Keratinocyte (primary cell): Measurements from ENCODE around the gene CD36. TPM values are rescaled to one million over a fixed set of nuclear protein-coding genes. Genes with fewer than 3 reads are reported as not detected.
A peak's percentile ranks its signal among the peaks of the same experiment; 100 is the strongest.

ENCODE experiments used
- DNase-seq: peaks from one replicate; pipeline ENCODE4 v3.0.0-alpha.2; 2011; ENCODE audit warnings: low read depth, missing footprints, low spot score
- FAIRE-seq: peaks from 2 replicates; lab custom pipeline; 2011; peaks lifted over from hg19 to GRCh38; lab: Jason Lieb, UNC
- H2AFZ ChIP-seq: 2 replicates; pipeline ENCODE4 v1.6.0; 2012; ENCODE audit warnings: low read length, control low read depth, inconsistent platforms; ENCODE audit not compliant: control insufficient read depth
- H3K27ac ChIP-seq: 2 replicates; pipeline ENCODE4 v1.5.1; 2011; ENCODE audit warnings: low read length; ENCODE audit not compliant: control insufficient read depth, insufficient read depth
- H3K27me3 ChIP-seq: 3 replicates; pipeline ENCODE4 v1.6.0; 2011; ENCODE audit warnings: low read length; ENCODE audit not compliant: control insufficient read depth, insufficient read depth; ENCODE audit errors: extremely low read depth
- H3K36me3 ChIP-seq, 2 experiments: 2 replicates in 1 of 2; 3 replicates in 1 of 2; pipeline ENCODE4 v1.5.1; 2011; ENCODE audit warnings: low read length in 2 of 2, mild to moderate bottlenecking in 1 of 2; ENCODE audit not compliant: control insufficient read depth in 2 of 2, insufficient read depth in 2 of 2; ENCODE audit errors: extremely low read depth in 1 of 2
- H3K4me1 ChIP-seq: 3 replicates; pipeline ENCODE4 v1.5.1; 2011; ENCODE audit warnings: low read length; ENCODE audit not compliant: control insufficient read depth, insufficient read depth; ENCODE audit errors: extremely low read depth
- H3K4me2 ChIP-seq: 3 replicates; pipeline ENCODE4 v1.6.0; 2011; ENCODE audit warnings: low read depth, low read length; ENCODE audit not compliant: control insufficient read depth, insufficient read depth; ENCODE audit errors: extremely low read depth
- H3K4me3 ChIP-seq, 3 experiments: fragments of 200-600 bp in 1 of 3; sonication (generic) in 1 of 3; 2 replicates in 2 of 3; 3 replicates in 1 of 3; pipeline ENCODE4 v1.5.1; 2011 to 2016; ENCODE audit warnings: low read length in 3 of 3, mild to moderate bottlenecking in 3 of 3, control low read depth in 2 of 3, inconsistent platforms in 1 of 3, low read depth in 1 of 3, mixed read lengths in 1 of 3, mixed run types in 1 of 3, moderate library complexity in 1 of 3; ENCODE audit not compliant: control insufficient read depth in 2 of 3, insufficient read depth in 2 of 3; ENCODE audit errors: extremely low read depth in 1 of 3
- H3K79me2 ChIP-seq: 2 replicates; pipeline ENCODE4 v1.6.0; 2012; ENCODE audit warnings: low read length; ENCODE audit not compliant: control insufficient read depth, insufficient read depth
- H3K9ac ChIP-seq: 3 replicates; pipeline ENCODE4 v1.6.0; 2011; ENCODE audit warnings: low read length; ENCODE audit not compliant: control insufficient read depth, insufficient read depth; ENCODE audit errors: extremely low read depth
- H3K9me1 ChIP-seq: 3 replicates; pipeline ENCODE4 v1.6.0; 2011; ENCODE audit warnings: low read length; ENCODE audit not compliant: control insufficient read depth, insufficient read depth; ENCODE audit errors: extremely low read depth
- H3K9me3 ChIP-seq: 2 replicates; pipeline ENCODE4 v1.5.1; 2012; ENCODE audit warnings: low read depth, low read length; ENCODE audit not compliant: control insufficient read depth
- H4K20me1 ChIP-seq: 3 replicates; pipeline ENCODE4 v1.6.0; 2011; ENCODE audit warnings: low read length; ENCODE audit not compliant: control insufficient read depth, insufficient read depth; ENCODE audit errors: extremely low read depth
- CTCF ChIP-seq, 3 experiments: IDR thresholded peaks in 1 of 3; conservative IDR thresholded peaks in 1 of 3; optimal IDR thresholded peaks in 1 of 3; 2 replicates in 2 of 3; 3 replicates in 1 of 3; pipeline versions ENCODE3 to v1.5.1; 2011; ENCODE audit warnings: low read length in 3 of 3, mild to moderate bottlenecking in 3 of 3, moderate library complexity in 2 of 3, control low read depth in 1 of 3, inconsistent platforms in 1 of 3; ENCODE audit not compliant: insufficient read depth in 2 of 3; ENCODE audit errors: extremely low read depth in 1 of 3
- EZH2 ChIP-seq: IDR thresholded peaks from one replicate; pipeline ENCODE4 v1.6.1; 2012; ENCODE audit warnings: inconsistent platforms, mild to moderate bottlenecking, low read length, moderate library complexity
- dilution Hi-C: fragments of 300-500 bp; cut with MboI; formaldehyde crosslinking; loops from one replicate; pipeline ENCODE4 v1.7.0; 2020; ENCODE audit warnings: low sequenced_read_pairs; ENCODE audit not compliant: extremely low pct_ligation_motif_present
- polyA plus RNA-seq, 5 experiments: library from polyadenylated mRNA; depleted of rRNA in 3 of 5; stranded (reverse) in 3 of 5; stranded (forward) in 1 of 5; unstranded in 1 of 5; fragments of >200 nt; gene quantifications; 1 replicate in 1 of 5; 2 replicates in 3 of 5; 3 replicates in 1 of 5; pipeline versions ENCODE4 v1.2.1 to v1.2.3, GENCODE V29; 2011 to 2012; ENCODE audit warnings: missing spikeins in 2 of 5, low read depth in 1 of 5, low replicate concordance in 1 of 5

CD36 gene
- polyA plus RNA-seq, 1 donor (not counting 4 experiments of a cell fraction or from before 2014, with no cell fraction given) = 0.59 TPM

DNA sequence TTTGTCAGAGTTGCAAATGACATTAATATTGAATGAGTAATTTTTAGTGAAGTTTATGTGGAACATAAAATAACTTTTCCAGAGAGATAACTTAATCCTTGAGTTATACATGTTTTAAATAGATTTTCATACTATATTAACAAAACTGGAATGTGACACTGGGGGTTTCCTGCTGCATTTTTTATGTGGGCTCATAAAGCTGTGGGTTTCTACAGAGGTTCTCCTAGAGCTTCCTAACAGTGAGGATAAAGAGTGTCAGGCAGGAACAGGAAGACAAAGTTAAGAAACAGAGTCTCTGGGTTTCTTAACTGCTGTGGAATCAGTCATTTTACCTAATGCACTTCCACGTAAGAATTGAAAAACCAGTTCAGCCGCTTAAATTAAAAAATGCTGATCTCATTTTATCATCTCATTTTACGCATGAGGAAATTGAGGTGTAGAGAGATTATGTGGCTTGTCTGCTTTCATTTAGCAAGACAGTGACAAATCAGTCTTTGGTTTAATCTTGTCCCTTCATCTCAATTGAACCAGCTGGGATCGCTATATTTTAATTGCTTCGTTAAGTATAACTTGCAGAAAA, 5.0 kb downstream of the CD36 start:
- Histone ChIP-seq H3K27ac (no peak overlapping the region), H3K9me1 (no peaks in the 10 kb centered on the region), H3K9ac (no peak overlapping the region), H3K4me3 (no peak overlapping the region), H3K27me3 (no peaks in the 10 kb centered on the region), H2AFZ (peak overlapping the region; percentile 22), H3K79me2 (no peaks in the 10 kb centered on the region), H4K20me1 (no peaks in the 10 kb centered on the region), H3K9me3 (no peaks in the 10 kb centered on the region), H3K4me2 (peak overlapping the region; percentile 47), H3K4me1 (peaks cover 13% of the 10 kb centered on the region), H3K36me3 (no peaks in the 10 kb centered on the region)
- peak; percentile 39 for FAIRE-seq
- dilution Hi-C loops = no loop called here
- TF ChIP-seq CTCF (optimal IDR thresholded peaks at IDR 0.05 in 1 of 3, IDR thresholded peaks at IDR 0.05 in 1 of 3, conservative IDR thresholded peaks at IDR 0.05 in 1 of 3; ENCODE audit: extremely low read depth in 1 of 3, insufficient read depth in 2 of 3, low read length in 3 of 3) = no peak
- TF ChIP-seq EZH2 = no peak
- DNase-seq = no peak

DNA sequence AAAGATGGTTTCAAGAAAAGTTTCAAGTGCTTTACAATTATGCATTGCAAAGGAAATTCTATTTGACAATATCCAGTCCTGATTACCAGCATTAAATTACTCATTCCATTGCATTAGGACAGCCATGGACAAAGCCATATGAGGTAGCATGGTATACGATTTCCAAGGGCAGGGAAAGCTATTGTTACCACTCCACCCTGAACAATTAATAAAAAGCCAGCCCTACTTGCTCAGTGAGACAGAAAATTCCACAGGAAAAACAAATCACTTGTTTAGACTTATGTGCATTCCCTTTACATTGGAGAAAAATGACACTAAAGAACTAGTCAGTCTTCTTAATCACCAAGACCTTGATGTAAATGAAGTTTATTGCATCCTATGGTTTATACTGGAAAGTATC, 5.6 kb downstream of the CD36 start:
- no peak for DNase-seq
- no peak overlapping the region for H3K9ac ChIP-seq
- no peaks in the 10 kb centered on the region for H3K27me3 ChIP-seq
- dilution Hi-C loops = no loop called here
- no peak overlapping the region for H3K4me3 ChIP-seq
- no peaks in the 10 kb centered on the region for H4K20me1 ChIP-seq
- H3K79me2 ChIP-seq = no peaks in the 10 kb centered on the region
- H3K4me1 ChIP-seq = peaks cover 13% of the 10 kb centered on the region
- no peaks in the 10 kb centered on the region for H3K9me3 ChIP-seq
- no peaks in the 10 kb centered on the region for H3K36me3 ChIP-seq
- peak overlapping the region; percentile 22 for H2AFZ ChIP-seq
- H3K27ac ChIP-seq = no peak overlapping the region
- H3K4me2 ChIP-seq = peak overlapping the region; percentile 47
- no peak for FAIRE-seq
- TF ChIP-seq EZH2 = no peak
- TF ChIP-seq CTCF (optimal IDR thresholded peaks at IDR 0.05 in 1 of 3, IDR thresholded peaks at IDR 0.05 in 1 of 3, conservative IDR thresholded peaks at IDR 0.05 in 1 of 3; ENCODE audit: extremely low read depth in 1 of 3, insufficient read depth in 2 of 3, low read length in 3 of 3) = no peak
- no peaks in the 10 kb centered on the region for H3K9me1 ChIP-seq
